ENCODE measurements around the gene CMTM8. TPM values are rescaled to one million over a fixed set of nuclear protein-coding genes. Genes with fewer than 3 reads are reported as not detected.
A peak's percentile ranks its signal among the peaks of the same experiment; 100 is the strongest.

Gene CMTM8
- total RNA-seq, 2 experiments from 2014 or later, result 6.4 to 6.9 TPM

DNA sequence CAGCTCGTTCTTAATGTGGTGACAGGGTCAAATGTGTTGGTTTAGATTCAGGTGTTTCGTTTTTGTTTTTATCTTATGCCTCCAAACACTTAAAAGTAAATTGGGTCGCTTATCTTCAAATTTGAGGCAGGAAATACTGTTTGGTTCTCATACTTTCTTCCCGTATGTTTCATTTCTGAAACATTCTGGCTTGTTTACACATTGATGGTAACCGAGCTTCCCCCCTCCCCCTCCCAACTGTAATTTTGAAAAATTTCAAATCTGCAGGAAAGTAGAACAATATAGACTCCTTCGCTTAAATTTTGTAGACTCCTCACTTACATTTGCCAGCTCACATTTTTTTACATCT is 64.9 kb downstream of the CMTM8 start:
- H3K9me3 Mint-ChIP-seq, result no peaks in the 10 kb centered on the region
- H3K4me1 Mint-ChIP-seq (ENCODE audit: low read depth), result peaks cover 29% of the 10 kb centered on the region

DNA sequence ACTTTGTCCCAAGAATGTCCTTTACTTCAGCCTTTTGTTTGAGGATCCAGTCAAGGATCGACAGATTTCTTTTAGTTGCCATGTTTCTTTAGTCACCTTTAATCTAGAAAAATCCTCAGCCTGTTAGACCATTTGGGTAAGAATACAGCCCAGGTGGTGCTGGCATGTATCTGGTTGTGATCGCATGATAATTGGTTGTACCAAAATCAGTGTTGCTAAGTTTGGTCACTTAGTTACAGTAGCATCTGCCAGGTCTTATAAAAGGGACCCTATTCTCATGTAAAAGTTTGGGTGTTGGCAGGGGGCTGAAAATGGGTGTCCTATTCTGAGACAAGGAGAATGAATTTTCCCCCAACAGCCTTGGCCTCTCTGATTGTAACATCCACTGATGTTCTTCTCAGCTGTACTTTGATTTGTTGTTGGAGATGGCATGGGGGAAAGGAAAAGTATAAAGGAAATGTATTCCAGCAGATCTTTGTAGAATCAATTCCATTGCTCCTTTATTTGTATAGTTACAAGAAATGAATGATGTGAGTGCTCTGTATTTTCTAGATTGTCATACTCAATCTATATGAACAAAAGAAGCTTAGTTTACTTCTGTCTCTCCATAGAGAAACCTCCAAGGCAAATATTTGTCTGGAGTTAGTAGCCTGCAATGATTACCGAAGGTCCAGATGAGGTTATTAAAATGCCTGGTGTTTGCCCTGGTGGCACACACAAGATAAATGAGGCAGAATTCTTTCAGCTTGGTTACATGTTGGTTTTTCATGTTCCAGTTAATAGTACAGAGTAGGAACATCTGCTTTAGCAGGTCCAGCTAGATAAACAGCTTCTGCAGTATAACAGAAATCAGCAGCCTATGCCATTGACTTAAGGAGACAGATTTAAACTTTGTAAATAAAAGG is 65.7 kb downstream of the CMTM8 start:
- DNase-seq, result no peak
- H3K4me3 Mint-ChIP-seq, result no peak overlapping the region
- ATAC-seq, result no peak
- ChIA-PET CTCF (interaction anchor here (0.8 to 2.2 kb wide), 7 partner anchors 9 to 164 kb away, joined by 3 to 8 read pairs (median 4); no protein-coding TSS in a partner anchor), POLR2A (interaction anchor here (0.6 to 1.6 kb wide), 2 partner anchors 15 to 33 kb away, joined by 3 read pairs; no protein-coding TSS in a partner anchor)
- H3K9me3 Mint-ChIP-seq, result no peaks in the 10 kb centered on the region
- H3K4me1 Mint-ChIP-seq (ENCODE audit: low read depth), result peaks cover 29% of the 10 kb centered on the region
- no peak overlapping the region for H3K27ac Mint-ChIP-seq
- H3K27me3 Mint-ChIP-seq, result no peaks in the 10 kb centered on the region
- TF ChIP-seq, protein P1, sequence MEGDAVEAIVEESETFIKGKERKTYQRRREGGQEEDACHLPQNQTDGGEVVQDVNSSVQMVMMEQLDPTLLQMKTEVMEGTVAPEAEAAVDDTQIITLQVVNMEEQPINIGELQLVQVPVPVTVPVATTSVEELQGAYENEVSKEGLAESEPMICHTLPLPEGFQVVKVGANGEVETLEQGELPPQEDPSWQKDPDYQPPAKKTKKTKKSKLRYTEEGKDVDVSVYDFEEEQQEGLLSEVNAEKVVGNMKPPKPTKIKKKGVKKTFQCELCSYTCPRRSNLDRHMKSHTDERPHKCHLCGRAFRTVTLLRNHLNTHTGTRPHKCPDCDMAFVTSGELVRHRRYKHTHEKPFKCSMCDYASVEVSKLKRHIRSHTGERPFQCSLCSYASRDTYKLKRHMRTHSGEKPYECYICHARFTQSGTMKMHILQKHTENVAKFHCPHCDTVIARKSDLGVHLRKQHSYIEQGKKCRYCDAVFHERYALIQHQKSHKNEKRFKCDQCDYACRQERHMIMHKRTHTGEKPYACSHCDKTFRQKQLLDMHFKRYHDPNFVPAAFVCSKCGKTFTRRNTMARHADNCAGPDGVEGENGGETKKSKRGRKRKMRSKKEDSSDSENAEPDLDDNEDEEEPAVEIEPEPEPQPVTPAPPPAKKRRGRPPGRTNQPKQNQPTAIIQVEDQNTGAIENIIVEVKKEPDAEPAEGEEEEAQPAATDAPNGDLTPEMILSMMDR (IDR thresholded peaks at IDR 0.05), result no peak
- H3K36me3 Mint-ChIP-seq (ENCODE audit: low read depth), result no peaks in the 10 kb centered on the region
- intact Hi-C loops (cut with micrococcal nuclease), result no loop called here

More for the DNA sequence above, 64.9 kb downstream of the CMTM8 start:
- H3K4me3 Mint-ChIP-seq, result peak overlapping the region; percentile 43
- no peaks in the 10 kb centered on the region for H3K27me3 Mint-ChIP-seq
- ChIA-PET POLR2A (no interaction called here), CTCF (interaction anchor here (0.7 to 2.2 kb wide), 4 partner anchors 10 to 69 kb away, joined by 3 to 8 read pairs (median 5); no protein-coding TSS in a partner anchor)
- intact Hi-C loops (cut with micrococcal nuclease), result no loop called here
- H3K36me3 Mint-ChIP-seq (ENCODE audit: low read depth), result no peaks in the 10 kb centered on the region
- DNase-seq, result no peak
- TF ChIP-seq, protein P1 (IDR thresholded peaks at IDR 0.05), result no peak
- H3K27ac Mint-ChIP-seq, result peak overlapping the region; percentile 77
- peak; percentile 20 for ATAC-seq

DNA sequence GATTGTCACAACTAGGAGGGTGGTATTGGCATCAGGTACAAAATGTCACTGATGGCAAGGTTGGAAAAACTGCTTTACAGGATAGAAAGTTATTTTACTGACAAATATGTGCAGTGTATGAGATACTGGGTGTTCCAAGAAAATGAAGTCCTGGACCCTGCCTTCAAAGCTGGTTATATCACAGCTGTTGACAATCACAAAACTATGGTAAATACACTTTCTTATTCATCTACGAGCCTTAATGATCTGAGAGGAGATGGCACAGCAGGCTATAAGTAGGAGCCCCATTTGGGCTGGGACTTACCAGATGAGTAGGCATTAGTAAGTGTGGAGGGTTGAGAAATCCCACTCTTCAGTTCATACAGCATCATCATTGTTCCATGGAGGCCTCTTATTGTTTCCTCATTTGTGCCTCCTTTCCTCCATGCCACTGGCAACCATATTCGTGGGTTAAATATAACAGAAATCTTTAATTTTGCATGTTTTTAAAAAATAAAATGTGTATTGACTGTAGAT is 66.9 kb downstream of the CMTM8 start:
- Mint-ChIP-seq H3K27me3 (no peaks in the 10 kb centered on the region), H3K36me3 (ENCODE audit: low read depth) (no peaks in the 10 kb centered on the region), H3K27ac (no peak overlapping the region), H3K4me1 (ENCODE audit: low read depth) (peaks cover 29% of the 10 kb centered on the region), H3K9me3 (no peaks in the 10 kb centered on the region), H3K4me3 (no peak overlapping the region)
- POLR2A ChIA-PET, result interaction anchor here (1.6 kb wide), 1 partner anchor 16 kb away, joined by 3 read pairs; no protein-coding TSS in a partner anchor
- ATAC-seq, result no peak
- CTCF ChIA-PET, result interaction anchor here (1.3 to 8.8 kb wide), 2 partner anchors 9 to 70 kb away, joined by 3 to 50 read pairs; no protein-coding TSS in a partner anchor
- no peak for DNase-seq
- intact Hi-C loops (cut with micrococcal nuclease), result no loop called here
- TF ChIP-seq, protein P1 (IDR thresholded peaks at IDR 0.05), result no peak

GRCh38 chr3:32306072-32306471 is 67.6 kb downstream of the CMTM8 start:
- Mint-ChIP-seq H3K27ac (no peak overlapping the region), H3K4me1 (ENCODE audit: low read depth) (peaks cover 29% of the 10 kb centered on the region), H3K36me3 (ENCODE audit: low read depth) (no peaks in the 10 kb centered on the region), H3K27me3 (no peaks in the 10 kb centered on the region), H3K9me3 (no peaks in the 10 kb centered on the region), H3K4me3 (no peak overlapping the region)
- POLR2A ChIA-PET, result no interaction called here
- intact Hi-C loops (cut with micrococcal nuclease), result no loop called here
- ATAC-seq, result no peak
- DNase-seq, result no peak
- CTCF ChIA-PET, result interaction anchor here (1.8 to 8.8 kb wide), 2 partner anchors 9 to 162 kb away, joined by 5 to 50 read pairs; no protein-coding TSS in a partner anchor
- TF ChIP-seq, protein P1 (IDR thresholded peaks at IDR 0.05), result no peak

GRCh38 chr3:32307591-32307990 is 69.1 kb downstream of the CMTM8 start:
- Mint-ChIP-seq H3K4me3 (no peak overlapping the region), H3K27ac (no peak overlapping the region), H3K27me3 (no peaks in the 10 kb centered on the region), H3K36me3 (ENCODE audit: low read depth) (no peaks in the 10 kb centered on the region), H3K9me3 (no peaks in the 10 kb centered on the region), H3K4me1 (ENCODE audit: low read depth) (peaks cover 26% of the 10 kb centered on the region)
- TF ChIP-seq, protein P1 (IDR thresholded peaks at IDR 0.05), result no peak
- no peak for ATAC-seq
- intact Hi-C loops (cut with micrococcal nuclease), result no loop called here
- ChIA-PET CTCF (interaction anchor here (0.7 to 8.8 kb wide), 6 partner anchors 11 to 415 kb away, joined by 3 to 50 read pairs (median 4); no protein-coding TSS in a partner anchor), POLR2A (no interaction called here)
- no peak for DNase-seq
